Effector memory CD8-positive, alpha-beta T cell (primary cell): ENCODE measurements around the gene PNPLA2.
A peak's percentile ranks its signal among the peaks of the same experiment; 100 is the strongest.

Experiments
- ATAC-seq: fragments of 150-1000 bp; cut with Tn5 transposase; replicated peaks from 2 replicates; pipeline ENCODE4 v1.10.0; 2021; ENCODE audit warnings: mild to moderate bottlenecking, moderate library complexity
- DNase-seq, 3 experiments: peaks; one replicate each; pipeline ENCODE4 v3.0.0; 2021
- H3K27ac Mint-ChIP-seq, 2 donors: one replicate each; pipeline ENCODE4 v1.8.0; 2022; ENCODE audit warnings: mild to moderate bottlenecking in 2 of 2, mixed read lengths in 2 of 2, moderate library complexity in 2 of 2
- H3K27me3 Mint-ChIP-seq, 2 donors: one replicate each; pipeline ENCODE4 v1.8.0; 2022; ENCODE audit warnings: mixed read lengths in 2 of 2
- H3K36me3 Mint-ChIP-seq: one replicate; pipeline ENCODE4 v1.8.0; 2022; ENCODE audit warnings: mild to moderate bottlenecking, moderate library complexity, mixed read lengths; ENCODE audit not compliant: insufficient read depth
- H3K4me1 Mint-ChIP-seq, 2 donors: one replicate each; pipeline ENCODE4 v1.8.0; 2022; ENCODE audit warnings: low read depth in 2 of 2, mixed read lengths in 2 of 2
- H3K4me3 Mint-ChIP-seq, 2 donors: one replicate each; pipeline ENCODE4 v1.8.0; 2022; ENCODE audit warnings: mild to moderate bottlenecking in 2 of 2, mixed read lengths in 2 of 2, moderate library complexity in 2 of 2
- H3K9me3 Mint-ChIP-seq, 2 donors: one replicate each; pipeline ENCODE4 v1.8.0; 2022; ENCODE audit warnings: mixed read lengths in 2 of 2

PNPLA2 gene

DNA sequence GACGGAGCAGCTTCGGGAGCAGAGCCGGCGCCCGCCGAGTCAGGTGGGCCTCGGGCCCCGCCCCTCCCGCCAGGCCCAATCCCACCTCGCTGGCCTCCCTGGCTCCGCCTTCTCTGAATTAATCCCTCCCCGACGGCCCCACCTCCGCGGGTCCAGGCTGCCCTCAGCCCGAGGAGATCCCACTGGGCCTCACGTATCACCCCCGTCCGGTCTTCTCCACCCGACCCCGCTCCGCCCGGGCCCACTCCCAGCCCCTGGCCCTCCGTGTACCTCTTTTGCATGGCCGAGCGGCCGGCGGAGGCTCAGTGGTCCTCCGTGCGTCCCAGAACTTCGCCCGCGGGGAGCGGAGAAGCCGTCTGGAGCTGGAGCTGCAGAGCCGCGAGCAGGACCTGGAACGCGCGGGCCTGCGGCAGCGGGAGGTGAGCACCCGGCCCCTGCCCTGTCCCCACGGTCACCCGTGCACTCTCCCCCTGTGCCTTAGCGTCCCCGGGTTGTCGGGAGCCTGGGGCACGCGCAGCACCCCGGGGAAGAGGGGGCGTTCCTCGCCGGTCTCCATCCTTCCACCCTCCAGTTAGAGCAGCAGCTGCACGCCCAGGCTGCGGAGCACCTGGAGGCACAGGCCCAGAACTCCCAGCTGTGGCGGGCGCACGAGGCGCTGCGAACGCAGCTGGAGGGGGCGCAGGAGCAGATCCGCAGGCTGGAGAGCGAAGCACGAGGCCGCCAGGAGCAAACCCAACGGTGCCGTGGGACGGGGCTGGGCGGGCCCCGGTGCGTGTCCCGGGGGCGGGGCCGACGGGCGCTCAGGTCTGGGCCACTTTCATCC is 11.8 kb downstream of the PNPLA2 start:
- Mint-ChIP-seq H3K4me3 (peak overlapping the region; percentile 69 to 75), H3K4me1 (peaks cover 14 to 32% of the 10 kb centered on the region in 2 donors), H3K9me3 (no peaks in the 10 kb centered on the region), H3K36me3 (peaks cover 10% of the 10 kb centered on the region), H3K27ac (no peak overlapping the region), H3K27me3 (peaks cover 6 to 37% of the 10 kb centered on the region in 2 donors)
- DNase-seq (peak; percentile 61 to 64 (median 63)), ATAC-seq (peak; percentile 57)

DNA sequence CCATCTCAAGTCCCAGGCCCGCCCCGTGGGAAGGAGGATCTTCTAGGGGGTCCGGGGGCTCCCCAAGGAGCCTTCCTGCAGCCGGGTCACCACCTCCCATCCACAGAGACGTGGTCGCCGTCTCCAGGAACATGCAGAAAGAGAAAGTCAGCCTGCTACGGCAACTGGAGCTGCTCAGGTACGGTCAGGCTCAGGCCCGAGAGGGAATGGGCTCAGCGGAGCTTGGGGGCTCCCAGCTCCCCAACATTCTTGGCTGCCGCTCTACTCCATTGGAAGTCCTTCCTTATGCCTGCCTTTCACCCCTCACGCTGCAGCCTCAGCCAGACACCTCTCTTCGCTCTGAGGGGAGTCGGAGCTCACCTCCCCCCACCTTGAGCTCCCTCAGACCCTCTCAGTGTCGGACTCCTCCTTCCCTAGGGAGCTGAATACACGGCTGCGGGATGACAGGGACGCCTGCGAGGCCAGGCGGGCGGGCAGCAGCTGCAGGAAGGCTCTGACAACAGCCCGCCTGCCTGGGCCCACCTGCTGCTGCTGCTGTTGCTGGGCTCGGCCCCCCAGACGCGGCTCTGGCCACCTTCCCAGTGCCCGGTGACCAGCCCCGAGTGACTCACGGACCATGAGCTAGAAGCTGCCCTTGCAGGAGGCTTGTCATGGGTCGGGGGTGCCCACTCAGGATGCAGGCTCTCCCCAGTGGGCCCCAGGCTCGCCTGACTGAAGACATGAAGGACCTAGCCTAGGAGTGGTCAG is 12.6 kb downstream of the PNPLA2 start:
- H3K4me1 Mint-ChIP-seq: peaks cover 14 to 32% of the 10 kb centered on the region in 2 donors
- no peak overlapping the region for H3K27ac Mint-ChIP-seq
- H3K9me3 Mint-ChIP-seq: no peaks in the 10 kb centered on the region
- ATAC-seq: no peak
- peaks cover 6 to 37% of the 10 kb centered on the region in 2 donors for H3K27me3 Mint-ChIP-seq
- H3K4me3 Mint-ChIP-seq: peak overlapping the region; percentile 69 to 75
- DNase-seq: no peak
- peaks cover 4% of the 10 kb centered on the region for H3K36me3 Mint-ChIP-seq

DNA sequence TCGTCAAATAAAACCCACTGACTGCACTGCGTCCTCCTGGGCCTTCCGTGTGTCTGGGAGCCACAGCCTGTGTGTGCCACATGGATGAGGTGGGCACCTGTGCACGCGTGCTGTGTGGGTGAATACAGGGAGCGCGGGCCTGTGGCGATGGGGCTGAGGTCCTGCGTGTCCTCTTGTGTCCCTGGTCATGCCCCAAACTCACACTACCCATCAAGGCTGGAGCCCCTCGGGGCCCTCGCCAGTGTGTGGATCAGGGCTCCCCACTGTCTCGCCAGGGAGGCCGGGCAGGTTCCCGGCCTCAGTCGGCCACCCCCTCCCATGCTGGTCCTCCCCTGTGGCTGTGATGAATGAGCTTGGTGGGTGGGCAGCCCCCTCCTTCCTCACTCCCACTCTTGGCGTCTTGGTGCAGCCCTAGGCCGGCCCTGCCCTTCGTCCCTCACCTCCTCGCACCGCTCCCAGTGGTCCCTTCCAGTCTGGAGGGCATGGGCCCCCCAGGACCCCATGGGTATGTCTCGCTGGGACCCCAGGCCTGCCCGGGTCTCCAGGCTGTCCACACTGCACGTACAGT is 13.3 kb downstream of the PNPLA2 start:
- Mint-ChIP-seq H3K4me1 (peaks cover 10 to 32% of the 10 kb centered on the region in 2 donors), H3K4me3 (peak overlapping the region; percentile 69 to 75), H3K27me3 (peaks cover 6 to 37% of the 10 kb centered on the region in 2 donors), H3K27ac (no peak overlapping the region), H3K9me3 (no peaks in the 10 kb centered on the region), H3K36me3 (peaks cover 7% of the 10 kb centered on the region)
- ATAC-seq: no peak
- DNase-seq: no peak

DNA sequence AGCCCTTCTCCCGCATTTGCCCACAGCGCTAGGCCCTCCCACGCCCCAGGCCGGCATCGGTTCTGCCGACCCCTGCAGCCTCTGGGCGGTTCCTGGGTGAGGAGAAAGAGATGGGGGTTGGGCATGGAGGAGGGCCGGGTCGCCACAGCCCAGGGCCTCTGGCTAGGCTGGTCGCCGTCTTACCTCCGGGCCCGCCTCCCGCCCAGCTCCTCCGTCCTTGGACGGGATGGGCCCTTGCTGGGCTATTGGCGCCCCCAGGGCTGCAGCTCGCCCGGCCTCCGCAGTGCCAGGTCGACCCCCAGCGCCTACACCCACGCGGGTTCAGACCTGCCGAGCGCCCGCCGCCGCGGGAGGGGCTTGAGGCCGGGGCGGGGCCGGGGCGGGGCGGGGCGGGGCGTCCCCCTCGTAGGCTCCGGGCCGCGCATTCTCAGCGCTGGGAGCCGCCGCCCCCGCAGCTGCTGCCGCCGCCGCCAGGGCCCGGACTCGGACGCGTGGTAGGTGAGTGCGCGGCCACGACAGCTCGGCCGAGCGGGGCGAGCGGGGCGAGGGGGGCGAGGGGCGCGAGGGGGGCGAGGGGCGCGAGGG is 13.9 kb downstream of the PNPLA2 start, which contains the start of gene CD151:
Gene CD151, plus strand, starts transcription at position 424 of the 585 bp plus-strand sequence. CDS start 3,118 bp downstream, outside the sequence.
- H3K4me3 Mint-ChIP-seq: peak within 1 kb of the TSS; percentile 69 to 75
- H3K27ac Mint-ChIP-seq: no peak within 1 kb of the TSS
- H3K9me3 Mint-ChIP-seq: no peaks in the 10 kb centered on the region
- peaks cover 12% of the 10 kb centered on the region for H3K36me3 Mint-ChIP-seq
- peaks cover 8 to 32% of the 10 kb centered on the region in 2 donors for H3K4me1 Mint-ChIP-seq
- peak in 2 of 3 experiments; percentile 29 to 34 for DNase-seq
- H3K27me3 Mint-ChIP-seq: peaks cover 4 to 32% of the 10 kb centered on the region in 2 donors
- ATAC-seq: peak; percentile 61

DNA sequence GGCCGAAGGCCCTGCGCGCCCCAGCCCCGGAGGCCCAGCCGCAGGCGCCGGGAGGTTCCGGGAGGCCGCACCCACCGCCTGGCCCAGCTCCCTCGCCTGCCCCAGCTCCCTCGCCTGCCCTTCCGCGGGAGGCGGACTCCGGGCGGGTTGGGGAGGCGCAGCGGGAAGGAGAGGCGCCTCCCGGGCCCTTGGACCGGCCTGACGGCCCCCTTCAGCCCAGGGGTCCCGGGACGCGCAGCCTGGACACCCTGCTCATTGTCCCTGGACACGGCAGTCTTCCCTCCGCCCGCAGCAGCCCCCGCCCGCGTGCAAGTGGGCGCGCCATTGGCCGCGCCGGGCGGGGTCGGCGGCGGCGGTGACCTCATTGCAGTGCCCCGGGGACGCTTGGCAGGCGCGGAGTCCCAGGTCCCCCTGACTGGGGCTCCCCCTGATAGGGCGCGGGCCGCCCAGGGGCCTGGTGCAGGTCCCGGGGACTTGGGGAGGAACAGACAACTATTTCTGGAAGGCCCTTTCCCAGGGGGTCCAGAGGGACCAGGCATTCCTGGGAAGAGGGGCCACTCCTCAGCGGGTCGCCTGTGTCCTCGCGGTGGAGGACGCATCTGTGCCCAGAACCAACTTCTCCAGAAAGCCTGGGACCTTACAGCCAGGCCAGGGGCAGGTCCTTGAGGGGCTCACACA is 14.5 kb downstream of the PNPLA2 start:
- Mint-ChIP-seq H3K27ac (no peak overlapping the region), H3K4me3 (peak overlapping the region; percentile 60 to 71), H3K36me3 (peaks cover 16% of the 10 kb centered on the region), H3K9me3 (no peaks in the 10 kb centered on the region), H3K4me1 (peaks cover 5 to 29% of the 10 kb centered on the region in 2 donors), H3K27me3 (peaks cover 0 to 26% of the 10 kb centered on the region in 2 donors)
- DNase-seq (peak in 2 of 3 experiments; percentile 38 to 42), ATAC-seq (peak; percentile 61)

DNA sequence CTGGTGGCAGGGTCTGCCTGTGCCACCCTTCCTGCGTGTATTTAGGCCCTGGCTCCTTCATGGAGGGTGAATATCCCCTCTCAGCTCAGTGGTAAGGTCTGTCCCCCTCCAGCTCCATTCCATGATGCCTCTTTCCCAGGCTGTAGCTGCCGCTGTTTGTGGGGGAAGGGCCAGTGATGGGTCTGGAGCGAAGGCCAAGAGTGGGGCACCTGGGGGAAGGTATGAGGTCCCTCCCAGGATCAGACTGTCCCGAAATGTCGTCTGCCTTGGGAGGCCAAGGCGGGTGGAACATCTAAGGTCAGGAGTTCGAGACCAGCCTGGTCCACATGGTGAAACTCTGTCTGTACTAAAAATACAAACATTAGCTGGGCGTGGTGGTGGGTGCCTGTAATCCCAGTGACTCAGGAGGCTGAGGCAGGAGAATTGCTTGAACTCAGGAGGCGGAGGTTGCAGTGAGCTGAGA is 15.2 kb downstream of the PNPLA2 start:
- H3K4me1 Mint-ChIP-seq: peaks cover 5 to 29% of the 10 kb centered on the region in 2 donors
- H3K4me3 Mint-ChIP-seq: peak overlapping the region; percentile 60 to 71
- H3K36me3 Mint-ChIP-seq: peaks cover 17% of the 10 kb centered on the region
- DNase-seq (no peak), ATAC-seq (no peak)
- peaks cover 0 to 19% of the 10 kb centered on the region in 2 donors for H3K27me3 Mint-ChIP-seq
- H3K27ac Mint-ChIP-seq: no peak overlapping the region
- no peaks in the 10 kb centered on the region for H3K9me3 Mint-ChIP-seq

DNA sequence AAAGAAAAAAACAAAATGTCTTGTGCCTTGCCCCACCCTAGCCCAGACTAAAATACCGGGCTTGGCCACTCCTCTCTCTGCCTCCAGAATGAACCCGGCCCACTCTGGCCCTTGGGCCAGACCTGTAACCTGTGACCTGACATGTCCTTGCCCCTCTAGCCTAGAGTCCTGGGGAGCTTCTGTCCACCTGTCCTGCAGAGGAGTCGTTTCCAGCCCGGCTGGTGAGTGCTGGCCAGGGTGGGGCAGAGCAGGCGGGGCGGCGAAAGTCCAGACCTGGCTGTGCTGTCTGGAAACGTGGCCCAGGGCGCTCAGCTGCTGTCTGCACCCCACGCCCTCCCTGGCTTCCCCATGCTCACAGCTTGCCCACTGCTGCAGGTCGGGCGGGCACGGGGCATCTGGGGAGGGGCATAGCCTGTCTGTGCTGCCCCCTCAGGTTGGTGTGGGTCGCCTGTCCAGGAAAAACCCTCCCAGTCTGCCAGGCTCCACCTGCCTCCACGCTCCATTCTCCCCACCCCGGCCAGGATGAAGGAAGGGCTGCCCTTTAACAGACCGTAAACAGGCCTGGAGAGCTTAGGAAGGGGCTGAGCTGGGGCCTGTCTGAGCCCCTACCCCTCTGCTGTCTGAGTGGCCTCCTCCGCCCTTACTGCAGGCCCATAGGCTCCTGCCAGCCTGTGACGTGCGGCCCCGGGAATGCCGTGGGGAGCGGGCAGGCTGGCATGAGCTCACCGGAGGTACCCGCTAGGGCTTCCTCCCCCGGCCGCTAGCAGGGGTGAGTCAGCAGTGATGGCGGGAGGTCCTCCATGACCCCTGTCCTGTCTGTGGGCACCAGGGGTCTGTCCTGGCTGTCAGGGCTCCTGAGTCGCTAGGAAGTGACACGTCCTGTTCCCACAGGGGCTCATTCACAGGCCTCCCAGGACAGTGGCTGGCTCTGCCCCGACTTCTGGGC is 15.9 kb downstream of the PNPLA2 start:
- Mint-ChIP-seq H3K9me3 (no peaks in the 10 kb centered on the region), H3K4me1 (peaks cover 5 to 25% of the 10 kb centered on the region in 2 donors), H3K4me3 (peak overlapping the region; percentile 60 to 71), H3K27me3 (peaks cover 0 to 12% of the 10 kb centered on the region in 2 donors), H3K27ac (no peak overlapping the region), H3K36me3 (peaks cover 25% of the 10 kb centered on the region)
- ATAC-seq (no peak), DNase-seq (no peak)

DNA sequence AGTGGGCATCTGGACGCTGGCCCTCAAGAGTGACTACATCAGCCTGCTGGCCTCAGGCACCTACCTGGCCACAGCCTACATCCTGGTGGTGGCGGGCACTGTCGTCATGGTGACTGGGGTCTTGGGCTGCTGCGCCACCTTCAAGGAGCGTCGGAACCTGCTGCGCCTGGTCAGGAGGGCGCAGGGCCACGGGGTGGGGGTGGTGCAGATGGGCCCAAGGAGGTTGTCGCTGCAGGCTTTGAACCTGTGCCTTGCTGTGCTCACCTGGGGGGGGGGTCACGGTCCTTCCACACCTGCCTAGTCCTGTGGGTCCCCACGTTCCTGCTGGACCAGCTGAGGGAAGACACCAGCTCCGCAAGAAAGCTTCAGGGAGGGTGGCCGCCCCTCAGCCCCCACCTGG is 17.6 kb downstream of the PNPLA2 start:
- peaks cover 30% of the 10 kb centered on the region for H3K36me3 Mint-ChIP-seq
- H3K27ac Mint-ChIP-seq: peak overlapping the region in 1 of 2 donors; percentile 20
- H3K4me3 Mint-ChIP-seq: no peak overlapping the region
- H3K9me3 Mint-ChIP-seq: no peaks in the 10 kb centered on the region
- peaks cover 0 to 6% of the 10 kb centered on the region in 2 donors for H3K27me3 Mint-ChIP-seq
- DNase-seq: no peak
- ATAC-seq: no peak
- peaks cover 17 to 33% of the 10 kb centered on the region in 2 donors for H3K4me1 Mint-ChIP-seq

DNA sequence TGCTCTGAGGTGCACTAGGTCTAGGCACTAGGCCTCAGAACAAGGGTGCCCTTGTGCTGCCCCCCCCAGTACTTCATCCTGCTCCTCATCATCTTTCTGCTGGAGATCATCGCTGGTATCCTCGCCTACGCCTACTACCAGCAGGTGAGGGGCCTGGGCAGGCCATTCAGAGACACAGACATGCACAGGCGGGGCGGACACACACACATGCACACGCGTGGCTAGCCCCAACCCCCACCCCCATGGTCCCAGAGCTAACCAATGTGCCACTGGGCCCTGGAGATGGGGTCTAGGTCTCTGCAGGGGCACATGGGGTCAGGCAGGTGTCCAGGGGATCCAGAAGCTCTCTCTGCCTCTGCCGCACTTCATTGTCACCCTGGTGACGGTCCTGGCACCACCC is 18.0 kb downstream of the PNPLA2 start:
- Mint-ChIP-seq H3K4me1 (peaks cover 19 to 33% of the 10 kb centered on the region in 2 donors), H3K9me3 (no peaks in the 10 kb centered on the region), H3K4me3 (no peak overlapping the region), H3K36me3 (peaks cover 30% of the 10 kb centered on the region), H3K27me3 (peaks cover 0 to 1% of the 10 kb centered on the region in 2 donors), H3K27ac (no peak overlapping the region)
- ATAC-seq: no peak
- DNase-seq: no peak

DNA sequence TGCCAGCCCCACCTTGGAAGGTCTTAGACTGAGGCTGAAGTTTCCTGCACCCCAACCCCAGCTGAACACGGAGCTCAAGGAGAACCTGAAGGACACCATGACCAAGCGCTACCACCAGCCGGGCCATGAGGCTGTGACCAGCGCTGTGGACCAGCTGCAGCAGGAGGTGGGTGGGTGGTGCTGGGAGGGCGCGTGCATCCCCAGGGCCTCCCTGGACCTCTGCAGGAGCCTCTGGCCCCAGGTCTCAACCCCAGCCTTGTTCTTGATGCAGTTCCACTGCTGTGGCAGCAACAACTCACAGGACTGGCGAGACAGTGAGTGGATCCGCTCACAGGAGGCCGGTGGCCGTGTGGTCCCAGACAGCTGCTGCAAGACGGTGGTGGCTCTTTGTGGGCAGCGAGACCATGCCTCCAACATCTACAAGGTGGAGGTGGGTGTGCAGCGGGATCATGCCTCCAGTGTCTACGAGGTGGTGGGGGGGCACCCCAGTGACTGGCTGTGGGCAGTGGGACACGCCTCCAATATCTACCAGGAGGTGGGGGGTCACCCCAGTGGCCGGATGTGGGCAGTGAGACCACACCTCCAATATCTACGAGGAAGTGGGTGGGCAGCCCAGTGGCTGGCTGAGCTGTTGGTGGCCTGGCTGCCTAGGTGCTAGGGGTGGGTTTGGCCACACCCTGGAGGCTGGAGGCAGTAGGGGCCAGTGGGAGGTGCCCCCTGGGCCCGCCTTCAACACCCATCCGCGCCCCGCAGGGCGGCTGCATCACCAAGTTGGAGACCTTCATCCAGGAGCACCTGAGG is 18.7 kb downstream of the PNPLA2 start:
- DNase-seq: no peak
- Mint-ChIP-seq H3K4me3 (no peak overlapping the region), H3K4me1 (peaks cover 19 to 29% of the 10 kb centered on the region in 2 donors), H3K27ac (peak overlapping the region in 1 of 2 donors; percentile 49), H3K9me3 (no peaks in the 10 kb centered on the region), H3K36me3 (peaks cover 30% of the 10 kb centered on the region), H3K27me3 (no peaks in the 10 kb centered on the region)
- ATAC-seq: no peak

DNA sequence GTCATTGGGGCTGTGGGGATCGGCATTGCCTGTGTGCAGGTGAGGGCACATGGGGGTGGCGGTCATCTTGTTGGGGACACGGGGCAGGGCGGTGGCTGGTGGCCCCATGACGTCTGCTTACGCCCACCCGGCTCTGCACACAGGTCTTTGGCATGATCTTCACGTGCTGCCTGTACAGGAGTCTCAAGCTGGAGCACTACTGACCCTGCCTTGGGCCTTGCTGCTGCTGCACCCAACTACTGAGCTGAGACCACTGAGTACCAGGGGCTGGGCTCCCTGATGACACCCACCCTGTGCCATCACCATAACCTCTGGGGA is 19.2 kb downstream of the PNPLA2 start:
- no peaks in the 10 kb centered on the region for H3K27me3 Mint-ChIP-seq
- no peak for ATAC-seq
- no peak overlapping the region for H3K4me3 Mint-ChIP-seq
- peaks cover 19 to 28% of the 10 kb centered on the region in 2 donors for H3K4me1 Mint-ChIP-seq
- H3K36me3 Mint-ChIP-seq: peaks cover 30% of the 10 kb centered on the region
- no peak for DNase-seq
- peak overlapping the region in 1 of 2 donors; percentile 49 for H3K27ac Mint-ChIP-seq
- H3K9me3 Mint-ChIP-seq: no peaks in the 10 kb centered on the region
